HEK293 (cell line): ENCODE results near the gene NPW.

Experiments
- CTCF ChIA-PET: fragments of 350-600 bp; formaldehyde crosslinking; extraction: SDS; loops from one replicate; lab custom pipeline; 2021; ENCODE audit warnings: antibody characterized with exemption; lab: Yijun Ruan, JAX
- POLR2A ChIA-PET: fragments of 300-600 bp; formaldehyde crosslinking; extraction: SDS; loops from one replicate; lab custom pipeline; 2020; ENCODE audit warnings: antibody characterized with exemption, inconsistent platforms; lab: Yijun Ruan, JAX
- H3K27ac ChIP-seq: fragments of 200-500 bp; sonication (Bioruptor generic); 2 replicates; pipeline ENCODE4 v1.5.1; 2014; ENCODE audit warnings: low read depth, low read length, control low read depth, inconsistent platforms; ENCODE audit errors: extremely low read depth
- H3K36me3 ChIP-seq, 2 experiments: fragments of 200-500 bp in 1 of 2; sonication (Bioruptor generic) in 1 of 2; 1 replicate in 1 of 2; 2 replicates in 1 of 2; pipeline ENCODE4 v1.5.1; 2014 to 2017; ENCODE audit warnings: inconsistent platforms in 2 of 2, low read length in 2 of 2; ENCODE audit not compliant: control insufficient read depth in 2 of 2, insufficient read depth in 1 of 2
- H3K4me1 ChIP-seq: fragments of 200-500 bp; sonication (Bioruptor generic); 2 replicates; pipeline ENCODE4 v1.5.1; 2014; ENCODE audit warnings: mild to moderate bottlenecking, low read length, inconsistent platforms; ENCODE audit not compliant: control insufficient read depth, insufficient read depth
- H3K4me3 ChIP-seq: 2 replicates; pipeline ENCODE4 v1.5.1; 2011; ENCODE audit warnings: low read depth, mild to moderate bottlenecking, control low read depth, low read length, moderate library complexity
- H3K9me3 ChIP-seq: fragments of 200-500 bp; sonication (Bioruptor generic); 2 replicates; pipeline ENCODE4 v1.5.1; 2014; ENCODE audit warnings: low read depth, low read length, inconsistent platforms; ENCODE audit not compliant: control insufficient read depth, insufficient read depth
- ZNF146 ChIP-seq: fragments of 450-650 bp; formaldehyde crosslinking; IDR thresholded peaks from 2 replicates; pipeline ENCODE4 v1.5.1; 2016; ENCODE audit warnings: missing biosample characterization, missing genetic modification characterization
- ZNF629 ChIP-seq: fragments of 450-650 bp; formaldehyde crosslinking; IDR thresholded peaks from 2 replicates; pipeline ENCODE4 v1.5.1; 2017; ENCODE audit warnings: missing biosample characterization, missing genetic modification characterization

Gene NPW

DNA sequence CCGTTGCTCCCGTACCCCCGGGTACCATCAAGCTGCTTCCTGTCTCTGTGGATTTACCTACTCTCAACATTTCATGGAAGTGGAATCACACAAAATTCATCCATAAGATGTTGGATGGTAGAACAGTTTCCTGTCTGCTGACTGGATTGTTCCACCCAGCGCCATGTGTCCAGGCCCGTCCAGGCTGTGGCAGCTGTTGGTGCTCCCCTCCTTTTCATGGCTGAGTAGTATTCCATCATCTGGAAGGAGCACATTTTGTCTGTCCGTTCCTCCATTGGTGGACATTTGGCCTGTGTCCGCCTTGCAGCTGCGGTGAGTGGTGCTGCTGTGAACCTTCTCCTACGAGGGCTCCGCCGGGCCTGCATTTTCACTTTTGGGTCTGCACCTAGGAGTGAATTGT is 46.6 kb downstream of the NPW start:
- Histone ChIP-seq H3K9me3 (no peaks in the 10 kb centered on the region), H3K27ac (no peak overlapping the region), H3K36me3 (peaks cover 14 to 81% of the 10 kb centered on the region in 2 experiments; a peak in 2 of 3 replicates), H3K4me1 (no peaks in the 10 kb centered on the region), H3K4me3 (no peak overlapping the region)
- TF ChIP-seq ZNF146 (peak; percentile 100), ZNF629 (tag by site-specific recombination) (no peak)
- CTCF ChIA-PET, result interaction anchor here (0.6 kb wide), 3 partner anchors 12 to 47 kb away, joined by 3 to 5 read pairs (median 4); partner anchors contain the start of gene NPW
- POLR2A ChIA-PET, result interaction anchor here (0.6 to 1.2 kb wide), 2 partner anchors 19 to 359 kb away, joined by 3 to 5 read pairs; partner anchors contain the start of gene NTHL1
